ENCODE measurements around the gene TUBB4A. TPM values are rescaled to one million over a fixed set of nuclear protein-coding genes. Genes with fewer than 3 reads are reported as not detected.
"Not testable (repeated sequence)": the region's sequence is repeated elsewhere in the genome, so short reads cannot be mapped to it uniquely, and the experiment has no call there.

The TUBB4A gene
- total RNA-seq: 0.87 and 6.8 TPM in 2 replicates

- DNase-seq (ENCODE audit: low read depth): no peak
Observed at GRCh38 chr19:6501740-6502648, at the start of gene TUBB4A. TSS of gene TUBB4A (minus strand) at chr19:6502309. CDS start at chr19:6502212, 97 bp downstream.

- DNase-seq (ENCODE audit: low read depth): no peak
Observed at GRCh38 chr19:6551091-6551490, 49.0 kb upstream of the TUBB4A start.

GRCh38 chr19:6550679-6551078 lies 48.6 kb upstream of the TUBB4A start:
- not testable (repeated sequence) for DNase-seq (ENCODE audit: low read depth)

DNA sequence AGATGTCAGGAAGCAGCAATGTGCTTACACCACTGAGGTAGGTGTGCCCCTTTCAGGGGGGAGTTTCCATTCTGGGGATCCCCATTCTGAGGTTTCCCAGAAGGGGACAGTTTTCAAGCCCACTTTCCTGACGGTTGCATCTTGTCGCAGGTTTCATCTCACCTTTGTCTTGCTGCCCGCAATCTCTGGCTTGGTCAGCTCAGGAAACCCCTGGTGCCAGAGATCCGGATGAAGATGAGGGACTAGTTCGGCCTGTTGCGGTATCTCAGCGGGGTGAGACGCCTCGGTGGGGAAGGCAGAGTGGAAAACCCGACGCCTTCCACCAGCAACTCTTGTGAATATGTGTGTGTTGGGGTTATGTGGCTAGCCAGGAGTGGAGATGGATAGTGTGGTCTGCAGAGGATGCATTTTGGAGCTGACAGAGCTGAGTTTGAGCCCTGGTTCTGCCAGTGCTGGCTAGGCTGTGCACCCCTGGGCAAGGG lies 41.8 kb upstream of the TUBB4A start:
- DNase-seq (ENCODE audit: low read depth): no peak

DNA sequence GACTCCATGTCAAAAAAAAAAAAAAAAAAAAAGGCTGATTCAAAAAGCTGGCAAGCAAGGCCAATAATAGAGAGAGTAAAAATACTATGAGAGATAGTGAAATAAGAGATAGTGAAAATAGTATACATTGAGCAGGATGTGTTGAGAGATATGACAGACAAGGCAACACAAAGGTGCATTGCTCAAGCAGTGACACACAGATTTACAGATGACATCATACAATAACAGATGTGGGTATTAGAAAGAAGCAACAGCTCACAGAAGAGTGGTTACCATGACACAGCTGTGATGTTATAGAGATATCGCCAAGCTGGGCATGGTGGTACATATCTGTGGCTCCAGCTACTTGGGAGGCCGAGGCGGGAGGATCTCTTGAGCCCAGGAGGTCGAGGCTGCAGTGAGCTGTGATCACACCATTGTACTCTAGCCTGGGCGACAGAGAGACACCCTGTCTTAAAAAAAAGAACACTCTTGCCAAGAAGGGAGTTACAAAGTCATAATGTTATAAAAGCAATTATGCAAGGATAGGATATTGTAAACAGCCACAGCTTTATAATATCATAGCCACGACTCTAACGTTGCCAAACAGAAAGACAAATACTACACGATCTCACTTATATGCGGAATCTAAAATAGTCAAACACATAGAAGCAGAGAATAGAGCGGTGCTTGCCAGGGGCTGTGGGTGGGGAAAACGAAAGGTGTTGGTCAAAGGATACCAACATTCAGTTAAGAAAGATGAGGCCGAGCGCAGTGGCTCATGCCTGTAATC lies 39.0 kb upstream of the TUBB4A start:
- DNase-seq (ENCODE audit: low read depth): no peak

DNA sequence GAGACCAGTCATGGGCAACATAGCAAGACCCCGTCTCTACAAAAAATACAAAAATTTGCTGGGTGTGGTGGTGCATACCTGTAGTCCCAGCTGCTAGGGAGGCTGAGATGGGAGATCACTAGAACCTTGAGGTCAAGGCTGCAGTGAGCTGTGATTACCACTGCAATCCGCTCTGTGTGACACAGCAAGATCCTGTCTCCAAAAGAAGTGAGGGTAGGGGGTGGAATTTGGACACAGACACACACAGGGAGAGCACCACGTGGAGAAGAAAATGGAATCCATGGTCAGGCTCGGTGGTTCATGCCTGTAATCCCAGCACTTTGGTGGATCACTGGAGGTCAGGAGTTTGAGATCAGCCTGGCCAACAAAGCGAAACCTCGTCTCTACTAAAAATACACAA lies 37.4 kb upstream of the TUBB4A start:
- DNase-seq (ENCODE audit: low read depth): no peak

DNA sequence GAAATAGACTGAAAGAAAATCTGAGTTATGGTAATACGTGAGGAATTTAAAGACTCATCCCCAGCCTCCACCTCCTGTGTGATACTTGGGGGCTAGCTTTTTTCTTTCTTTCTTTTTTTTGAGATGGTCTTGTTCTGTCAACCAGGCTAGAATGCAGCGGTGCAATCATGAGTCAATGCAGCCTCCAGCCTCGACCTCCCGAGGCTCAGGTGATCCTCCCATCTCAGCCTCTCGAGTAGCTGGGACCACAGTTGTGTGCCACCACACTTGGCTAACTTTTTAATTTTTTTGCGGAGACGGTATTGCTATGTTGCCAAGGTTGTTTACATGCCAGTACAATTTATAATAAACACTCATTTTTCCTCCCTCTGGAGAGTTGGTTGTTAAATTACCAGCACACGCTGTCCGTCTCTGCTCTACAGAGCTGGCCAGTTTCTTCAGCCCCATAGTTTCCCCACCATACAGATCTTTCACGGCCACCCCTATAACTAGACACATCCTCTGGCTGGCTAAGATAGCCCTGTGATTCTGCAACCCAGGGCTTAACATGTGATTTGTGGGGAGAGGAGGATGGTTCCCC lies 33.5 kb upstream of the TUBB4A start:
- no peak for DNase-seq (ENCODE audit: low read depth)

DNA sequence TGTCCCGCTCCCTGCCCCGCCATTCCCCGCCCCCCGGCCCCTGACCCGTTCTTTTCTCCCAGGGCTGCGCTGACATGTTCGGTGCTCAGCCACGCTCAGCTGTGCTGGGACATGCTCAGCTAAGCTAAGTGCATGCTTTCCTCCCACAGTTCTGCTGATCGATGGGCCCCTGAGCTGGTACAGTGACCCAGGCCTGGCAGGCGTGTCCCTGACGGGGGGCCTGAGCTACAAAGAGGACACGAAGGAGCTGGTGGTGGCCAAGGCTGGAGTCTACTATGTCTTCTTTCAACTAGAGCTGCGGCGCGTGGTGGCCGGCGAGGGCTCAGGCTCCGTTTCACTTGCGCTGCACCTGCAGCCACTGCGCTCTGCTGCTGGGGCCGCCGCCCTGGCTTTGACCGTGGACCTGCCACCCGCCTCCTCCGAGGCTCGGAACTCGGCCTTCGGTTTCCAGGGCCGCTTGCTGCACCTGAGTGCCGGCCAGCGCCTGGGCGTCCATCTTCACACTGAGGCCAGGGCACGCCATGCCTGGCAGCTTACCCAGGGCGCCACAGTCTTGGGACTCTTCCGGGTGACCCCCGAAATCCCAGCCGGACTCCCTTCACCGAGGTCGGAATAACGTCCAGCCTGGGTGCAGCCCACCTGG lies 32.5 kb upstream of the TUBB4A start:
- DNase-seq (ENCODE audit: low read depth): no peak

GRCh38 chr19:6533746-6534418 lies 31.8 kb upstream of the TUBB4A start:
- DNase-seq (ENCODE audit: low read depth): no peak

DNA sequence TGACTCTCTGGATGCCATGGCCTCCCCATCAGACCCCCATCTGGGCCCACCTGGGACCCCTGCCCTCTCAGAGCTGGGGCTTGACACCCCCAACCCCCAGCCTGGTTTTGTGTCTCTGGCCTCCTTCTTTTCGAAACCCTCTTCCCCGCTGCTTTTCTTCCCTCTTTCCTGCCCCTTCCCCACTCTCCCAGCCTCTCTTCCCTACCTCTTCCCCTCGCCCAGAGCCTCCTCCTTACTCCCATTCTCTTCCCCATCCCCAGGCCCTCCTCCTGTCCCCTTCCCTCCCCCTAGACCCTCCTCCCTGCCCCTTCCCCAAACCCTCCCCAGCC lies 30.9 kb upstream of the TUBB4A start:
- DNase-seq (ENCODE audit: low read depth): no peak

DNA sequence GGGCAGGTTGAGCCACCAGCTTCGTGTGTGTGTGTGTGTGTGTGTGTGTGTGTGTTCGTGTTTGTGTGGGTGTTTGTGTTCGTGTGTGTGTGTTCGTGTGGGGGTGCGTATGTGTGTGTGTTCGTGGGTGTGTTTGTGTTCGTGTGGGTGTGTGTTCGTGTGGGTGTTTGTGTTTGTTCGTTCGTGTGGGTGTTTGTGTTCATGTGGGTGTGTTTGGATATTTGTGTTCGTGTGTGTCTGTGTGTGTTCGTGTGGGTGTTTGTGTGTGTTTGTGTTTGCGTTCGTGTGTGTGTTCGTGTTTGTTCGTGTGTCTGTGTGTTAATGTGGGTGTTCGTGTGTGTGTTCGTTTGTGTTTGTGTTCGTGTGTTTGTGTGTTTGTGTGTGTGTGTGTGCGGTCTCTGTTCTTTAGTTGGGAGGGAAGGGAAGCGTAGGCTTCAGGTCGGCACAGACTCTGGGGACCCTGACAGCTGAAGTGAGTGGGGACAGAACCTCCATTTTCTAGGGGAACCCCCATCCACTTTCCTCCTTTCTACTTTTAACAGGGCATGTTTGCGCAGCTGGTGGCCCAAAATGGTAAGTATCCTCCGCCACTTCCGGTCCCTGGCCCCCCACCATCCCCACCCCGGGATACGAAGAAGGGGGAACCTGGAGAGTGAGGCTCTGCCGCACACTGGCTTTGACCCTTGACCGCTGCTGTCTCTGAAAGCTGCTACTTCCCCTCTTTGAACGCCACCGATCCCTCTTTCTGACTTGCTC lies 30.3 kb upstream of the TUBB4A start:
- no peak for DNase-seq (ENCODE audit: low read depth)

DNA sequence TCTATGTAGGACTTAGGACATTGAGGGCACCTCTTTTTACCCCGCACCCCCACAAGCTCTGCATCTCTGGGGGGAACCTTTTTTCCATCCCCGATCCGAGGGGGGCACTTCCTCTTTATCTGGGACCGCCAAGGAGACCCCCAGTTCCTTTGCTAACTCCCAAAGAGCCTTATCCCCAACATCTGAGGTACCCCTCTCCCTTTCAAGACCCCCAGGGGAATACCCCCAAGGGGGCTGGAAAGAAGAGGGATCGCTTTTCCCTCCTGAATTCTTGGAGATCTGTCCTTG lies 29.8 kb upstream of the TUBB4A start:
- DNase-seq (ENCODE audit: low read depth): no peak

- DNase-seq (ENCODE audit: low read depth): no peak
Observed at GRCh38 chr19:6531163-6531955, 29.2 kb upstream of the TUBB4A start.

- peak; percentile 75 for DNase-seq (ENCODE audit: low read depth)
Observed at GRCh38 chr19:6530386-6531162, 28.5 kb upstream of the TUBB4A start, which contains the start of gene TNFSF9. TSS of gene TNFSF9 (plus strand) at chr19:6531026. CDS start at chr19:6531037, 11 bp downstream.

GRCh38 chr19:6529937-6530385 lies 27.9 kb upstream of the TUBB4A start:
- DNase-seq (ENCODE audit: low read depth): no peak

DNA sequence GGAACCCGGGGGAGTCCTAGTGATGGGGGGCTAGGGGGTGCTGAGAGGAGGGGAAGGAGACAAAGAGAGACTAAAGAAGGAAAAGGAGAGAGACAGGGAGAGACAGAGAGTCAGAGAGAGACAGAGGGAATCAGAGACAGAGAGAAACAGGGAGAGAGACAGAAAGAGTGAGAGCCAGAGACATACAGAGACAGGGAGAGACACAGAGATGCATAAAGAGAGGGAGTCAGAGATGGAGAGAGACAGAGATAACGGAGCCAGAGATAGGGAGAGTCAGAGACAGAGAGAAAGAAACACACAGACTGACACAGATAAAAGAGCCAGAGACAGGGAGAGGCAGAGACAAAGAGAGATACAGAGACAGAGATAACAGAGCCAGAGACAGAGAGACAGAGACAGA lies 27.2 kb upstream of the TUBB4A start:
- no peak for DNase-seq (ENCODE audit: low read depth)

GRCh38 chr19:6528544-6529121 lies 26.5 kb upstream of the TUBB4A start:
- no peak for DNase-seq (ENCODE audit: low read depth)

- DNase-seq (ENCODE audit: low read depth): peak; percentile 49
Observed at GRCh38 chr19:6527893-6528543, 25.9 kb upstream of the TUBB4A start.
